ENCODE results near the gene DPP10. TPM values are rescaled to one million over a fixed set of nuclear protein-coding genes. Genes with fewer than 3 reads are reported as not detected.

DPP10 gene
- total and polyA plus RNA-seq, 10 of the 15 experiments (the other 5 are each of a cell fraction or from before 2014, with no cell fraction given): not detected

DNA sequence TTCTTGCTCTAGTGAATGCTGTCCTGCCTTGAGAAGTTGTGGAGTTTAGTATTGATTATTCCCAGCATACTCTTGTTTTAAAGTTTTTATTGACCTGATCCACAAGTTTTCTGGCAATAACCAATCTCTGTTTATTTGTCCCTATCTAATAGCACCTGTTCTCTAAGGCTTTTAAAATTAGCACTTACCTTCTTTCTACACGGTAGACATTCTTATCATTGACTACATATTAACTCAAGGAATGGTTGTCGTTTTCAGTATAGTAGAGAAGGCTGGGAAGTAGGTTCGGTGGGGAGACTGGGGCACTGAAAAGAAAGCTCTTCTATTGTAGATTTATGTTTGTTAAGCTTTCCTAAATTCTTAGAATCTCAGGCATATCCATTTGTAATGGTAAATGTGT is 726.0 kb downstream of the DPP10 start (continued):
- TF ChIP-seq, protein P1, sequence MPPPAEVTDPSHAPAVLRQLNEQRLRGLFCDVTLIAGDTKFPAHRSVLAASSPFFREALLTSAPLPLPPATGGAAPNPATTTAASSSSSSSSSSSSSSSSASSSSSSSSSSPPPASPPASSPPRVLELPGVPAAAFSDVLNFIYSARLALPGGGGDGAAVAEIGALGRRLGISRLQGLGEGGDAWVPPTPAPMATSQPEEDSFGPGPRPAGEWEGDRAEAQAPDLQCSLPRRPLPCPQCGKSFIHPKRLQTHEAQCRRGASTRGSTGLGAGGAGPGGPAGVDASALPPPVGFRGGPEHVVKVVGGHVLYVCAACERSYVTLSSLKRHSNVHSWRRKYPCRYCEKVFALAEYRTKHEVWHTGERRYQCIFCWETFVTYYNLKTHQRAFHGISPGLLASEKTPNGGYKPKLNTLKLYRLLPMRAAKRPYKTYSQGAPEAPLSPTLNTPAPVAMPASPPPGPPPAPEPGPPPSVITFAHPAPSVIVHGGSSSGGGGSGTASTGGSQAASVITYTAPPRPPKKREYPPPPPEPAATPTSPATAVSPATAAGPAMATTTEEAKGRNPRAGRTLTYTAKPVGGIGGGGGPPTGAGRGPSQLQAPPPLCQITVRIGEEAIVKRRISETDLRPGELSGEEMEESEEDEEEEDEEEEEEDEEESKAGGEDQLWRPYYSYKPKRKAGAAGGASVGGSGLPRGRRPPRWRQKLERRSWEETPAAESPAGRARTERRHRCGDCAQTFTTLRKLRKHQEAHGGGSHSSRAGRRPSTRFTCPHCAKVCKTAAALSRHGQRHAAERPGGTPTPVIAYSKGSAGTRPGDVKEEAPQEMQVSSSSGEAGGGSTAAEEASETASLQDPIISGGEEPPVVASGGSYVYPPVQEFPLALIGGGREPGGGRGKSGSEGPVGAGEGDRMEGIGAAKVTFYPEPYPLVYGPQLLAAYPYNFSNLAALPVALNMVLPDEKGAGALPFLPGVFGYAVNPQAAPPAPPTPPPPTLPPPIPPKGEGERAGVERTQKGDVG (CRISPR knock-in tag; IDR thresholded peaks at IDR 0.05): no peak
- TF ChIP-seq POLR2AphosphoS5 (IDR thresholded peaks at IDR 0.05; ENCODE audit: low read length): no peak

DNA sequence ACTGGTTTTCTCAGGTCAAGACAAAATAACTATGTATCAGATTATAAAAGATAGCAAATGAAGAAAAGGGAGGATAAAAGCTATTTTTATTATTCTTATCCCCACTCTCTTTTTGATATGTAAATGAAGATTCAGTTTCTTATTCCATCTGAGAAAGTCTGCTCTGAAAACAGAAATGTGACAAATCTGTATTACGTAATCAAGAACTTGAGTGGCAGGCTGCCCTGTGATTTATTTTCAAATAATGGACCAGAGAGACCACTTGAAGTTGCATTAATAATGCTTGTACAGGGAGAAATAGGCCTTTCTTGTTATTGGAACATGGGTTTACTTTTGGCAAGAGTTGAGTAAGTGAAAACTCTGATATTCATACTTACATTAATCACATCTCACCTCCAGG is 727.4 kb downstream of the DPP10 start:
- H3K9ac ChIP-seq (ENCODE audit: control insufficient read depth, insufficient read depth, low read length): no peak overlapping the region
- ATAC-seq (no peak), DNase-seq (ENCODE audit: low read depth, low spot score) (no peak), FAIRE-seq (no peak)
- in situ Hi-C loops (cut with MboI): no loop called here
- no peaks in the 10 kb centered on the region for H3K36me3 ChIP-seq (ENCODE audit: control insufficient read depth in 2 of 2, insufficient read depth in 2 of 2, low read length in 1 of 2)
- H3K4me2 ChIP-seq (ENCODE audit: control insufficient read depth, insufficient read depth): no peak overlapping the region
- no peak overlapping the region for H2AFZ ChIP-seq (ENCODE audit: control insufficient read depth, low read depth, low read length)
- no peaks in the 10 kb centered on the region for H3K4me1 ChIP-seq (ENCODE audit: control insufficient read depth, insufficient read depth, low read length)
- ChIA-PET POLR2A (no interaction called here), RAD21 (ENCODE audit: unreplicated experiment) (no interaction called here), SMC1A (ENCODE audit: uncharacterized antibody, unreplicated experiment) (no interaction called here), CTCF (no interaction called here)
- no TSS peak for BruUV-seq (replicated peaks)
- intact Hi-C loops (cut with micrococcal nuclease; ENCODE audit: unreplicated experiment): loop anchor here (10.0 kb wide), 1 partner anchor 485 kb away; no protein-coding TSS in a partner anchor
- no peak for TF ChIP-seq NR2C1 (IDR thresholded peaks at IDR 0.05)
- no peaks in the 10 kb centered on the region for H3K27me3 ChIP-seq (replicated peaks in 1 of 2; ENCODE audit: control insufficient read depth in 2 of 2, insufficient read depth in 2 of 2, low read length in 1 of 2)
- no peaks in the 10 kb centered on the region for H3K79me2 ChIP-seq (ENCODE audit: control insufficient read depth, insufficient read depth, low read length)
- H3K27ac ChIP-seq (ENCODE audit: control insufficient read depth, insufficient read depth): no peak overlapping the region
- H3K4me3 ChIP-seq: no peak overlapping the region
- 100% methylated on average over 1 of the region's 1 CpG for WGBS (ENCODE audit: insufficient coverage, insufficient replicate concordance, low lambda C conversion rate, missing lambda C conversion rate)
- H4K20me1 ChIP-seq (ENCODE audit: control insufficient read depth, insufficient read depth): no peaks in the 10 kb centered on the region
- H3K9me3 ChIP-seq (replicated peaks; ENCODE audit: control insufficient read depth, insufficient read depth, low read length): no peaks in the 10 kb centered on the region

Data from GM12878 (cell line).